HCT116 (cell line): ENCODE results near the gene CDNF. TPM values are rescaled to one million over a fixed set of nuclear protein-coding genes. Genes with fewer than 3 reads are reported as not detected.

Experiments
- ATAC-seq: fragments of 200-7000 bp; cut with Tn5 transposase; 2 replicates; pipeline ENCODE4 v1.9.1; 2020; ENCODE audit warnings: mild to moderate bottlenecking, moderate library complexity
- BruUV-seq: library from RNA; stranded (reverse); fragments of 400-500 nt; replicated peaks from 2 replicates; lab custom pipeline; 2021; lab: Mats Ljungman, UMichigan
- CTCF ChIA-PET: fragments of 300-600 bp; sonication (Branson Sonifier 250); formaldehyde crosslinking; loops from one replicate; lab custom pipeline; 2021; ENCODE audit warnings: antibody characterized with exemption; lab: Charles Lee
- POLR2A ChIA-PET: fragments of 300-600, 350-600 bp; sonication (Branson Sonifier 250); formaldehyde crosslinking; loops from one replicate; lab custom pipeline; 2021; ENCODE audit warnings: antibody characterized with exemption; lab: Charles Lee
- RAD21 ChIA-PET, 2 experiments: fragments of 300-600 bp; sonication (Branson Sonifier 250); formaldehyde crosslinking; loops; one replicate each; lab custom pipeline; 2023; ENCODE audit warnings: low total read pairs in 2 of 2; ENCODE audit not compliant: uncharacterized antibody in 2 of 2, unreplicated experiment in 2 of 2, low non-redundant PET in 1 of 2; lab: Charles Lee
- DNase-seq: peaks from one replicate; pipeline ENCODE4 v3.0.0-alpha.2; 2010; ENCODE audit warnings: low read depth, low spot score
- H2AFZ ChIP-seq: fragments of 200-600 bp; shearing (Covaris generic), sonication (generic); 2 replicates; pipeline ENCODE4 v1.6.1; 2017; ENCODE audit warnings: low read depth, mixed run types, mixed read lengths, antibody characterized with exemption, low read length; ENCODE audit not compliant: poor library complexity, severe bottlenecking
- H3K27ac ChIP-seq: 2 replicates; pipeline ENCODE4 v1.5.1; 2012; ENCODE audit warnings: low read depth, low read length
- H3K27me3 ChIP-seq: fragments of 200-600 bp; sonication (generic); 2 replicates; pipeline ENCODE4 v1.6.1; 2016; ENCODE audit warnings: mixed run types, low read length, mixed read lengths; ENCODE audit not compliant: insufficient read depth
- H3K36me3 ChIP-seq, 2 experiments: fragments of 200-500 bp in 1 of 2; fragments of 200-600 bp in 1 of 2; sonication (Bioruptor generic) in 1 of 2; sonication (generic) in 1 of 2; 2 replicates each; pipeline versions ENCODE4 v1.5.1 to v1.6.1; 2014 to 2016; ENCODE audit warnings: low read length in 2 of 2, inconsistent platforms in 1 of 2, mixed read lengths in 1 of 2, mixed run types in 1 of 2; ENCODE audit not compliant: insufficient read depth in 2 of 2, control insufficient read depth in 1 of 2
- H3K4me1 ChIP-seq, 2 experiments: fragments of 200-600 bp in 1 of 2; sonication (generic) in 1 of 2; 2 replicates each; pipeline versions ENCODE4 v1.5.1 to v1.6.1; 2012 to 2017; ENCODE audit warnings: low read length in 2 of 2, inconsistent platforms in 1 of 2, mild to moderate bottlenecking in 1 of 2, mixed read lengths in 1 of 2, mixed run types in 1 of 2, moderate library complexity in 1 of 2; ENCODE audit not compliant: insufficient read depth in 2 of 2, control insufficient read depth in 1 of 2
- H3K4me2 ChIP-seq: fragments of 200-600 bp; sonication (generic); 2 replicates; pipeline ENCODE4 v1.6.1; 2017; ENCODE audit warnings: mixed run types, low read length, mixed read lengths
- H3K4me3 ChIP-seq, 2 experiments: fragments of 200-600 bp in 1 of 2; sonication (generic) in 1 of 2; replicated peaks in 1 of 2; 2 replicates each; pipeline ENCODE4 v1.5.1; 2011 to 2016; ENCODE audit warnings: low read length in 2 of 2, control low read depth in 1 of 2, low read depth in 1 of 2, mild to moderate bottlenecking in 1 of 2, mixed read lengths in 1 of 2, mixed run types in 1 of 2
- H3K79me2 ChIP-seq: fragments of 200-600 bp; sonication (generic); 2 replicates; pipeline ENCODE4 v1.6.1; 2017; ENCODE audit warnings: mild to moderate bottlenecking, mixed run types, low read length, moderate library complexity, mixed read lengths; ENCODE audit not compliant: insufficient read depth
- H3K9ac ChIP-seq: fragments of 200-600 bp; sonication (generic); 2 replicates; pipeline ENCODE4 v1.6.1; 2016; ENCODE audit warnings: low read length, mixed read lengths
- H3K9me2 ChIP-seq: fragments of 200-600 bp; sonication (generic), shearing (Covaris generic); 2 replicates; pipeline ENCODE4 v1.6.1; 2017; ENCODE audit warnings: mixed run types, mild to moderate bottlenecking, moderate library complexity; ENCODE audit not compliant: insufficient read depth
- H3K9me3 ChIP-seq, 2 experiments: fragments of 200-500 bp in 1 of 2; fragments of 200-600 bp in 1 of 2; sonication (Bioruptor generic) in 1 of 2; sonication (generic) in 1 of 2; 2 replicates each; pipeline ENCODE4 v1.6.1; 2014 to 2017; ENCODE audit warnings: low read length in 2 of 2, mixed read lengths in 2 of 2, inconsistent platforms in 1 of 2, low read depth in 1 of 2, mild to moderate bottlenecking in 1 of 2, mixed run types in 1 of 2, moderate library complexity in 1 of 2; ENCODE audit not compliant: control insufficient read depth in 1 of 2, insufficient read depth in 1 of 2
- H4K20me1 ChIP-seq: fragments of 200-600 bp; sonication (generic), shearing (Covaris generic); 2 replicates; pipeline ENCODE4 v1.6.1; 2017; ENCODE audit warnings: mixed run types, mild to moderate bottlenecking, moderate library complexity; ENCODE audit not compliant: insufficient read depth
- CBX3 ChIP-seq: IDR thresholded peaks from 2 replicates; pipeline ENCODE4 v1.6.1; 2012; ENCODE audit warnings: low read depth
- CEBPB ChIP-seq: IDR thresholded peaks from 2 replicates; pipeline ENCODE4 v1.6.1; 2012; ENCODE audit warnings: low read depth
- EGR1 ChIP-seq: IDR thresholded peaks from 2 replicates; pipeline ENCODE4 v1.6.1; 2012; ENCODE audit warnings: low read depth
- ELF1 ChIP-seq: IDR thresholded peaks from 2 replicates; pipeline ENCODE4 v1.6.1; 2012; ENCODE audit warnings: low read depth, borderline replicate concordance
- EZH2phosphoT487 ChIP-seq: fragments of 200-600 bp; IDR thresholded peaks from 2 replicates; pipeline ENCODE4 v1.6.1; 2018; ENCODE audit warnings: antibody characterized with exemption, borderline replicate concordance
- JUND ChIP-seq: IDR thresholded peaks from 2 replicates; pipeline ENCODE4 v1.6.1; 2012
- MAX ChIP-seq: IDR thresholded peaks from 2 replicates; pipeline ENCODE4 v1.6.1; 2012
- POLR2A ChIP-seq: IDR thresholded peaks from 2 replicates; pipeline ENCODE4 v1.7.0; 2011; ENCODE audit warnings: borderline replicate concordance; ENCODE audit not compliant: insufficient read depth, insufficient read length; ENCODE audit errors: extremely low read depth
- POLR2AphosphoS5 ChIP-seq: IDR thresholded peaks from 2 replicates; pipeline ENCODE4 v1.6.1; 2011; ENCODE audit warnings: mild to moderate bottlenecking, low read depth, low read length, moderate library complexity
- RAD21 ChIP-seq: IDR thresholded peaks from 2 replicates; pipeline ENCODE4 v1.6.1; 2012; ENCODE audit warnings: low read depth, mild to moderate bottlenecking
- REST ChIP-seq: IDR thresholded peaks from 2 replicates; pipeline ENCODE4 v1.6.1; 2012; ENCODE audit warnings: low read depth
- SP1 ChIP-seq: IDR thresholded peaks from 2 replicates; pipeline ENCODE4 v1.6.1; 2012; ENCODE audit warnings: low read depth
- SRF ChIP-seq: IDR thresholded peaks from 2 replicates; pipeline ENCODE4 v1.6.1; 2012; ENCODE audit warnings: low read depth
- TCF7L2 ChIP-seq: IDR thresholded peaks from 2 replicates; pipeline ENCODE4 v1.7.0; 2011; ENCODE audit warnings: borderline replicate concordance, inconsistent platforms; ENCODE audit not compliant: insufficient read depth, insufficient read length; ENCODE audit errors: extremely low read depth
- YY1 ChIP-seq: IDR thresholded peaks from 2 replicates; pipeline ENCODE4 v1.6.1; 2011; ENCODE audit warnings: low read length, low read depth, moderate library complexity, mild to moderate bottlenecking; ENCODE audit not compliant: insufficient replicate concordance; ENCODE audit errors: extremely low read depth
- ZBTB33 ChIP-seq: IDR thresholded peaks from 2 replicates; pipeline ENCODE4 v1.6.1; 2011; ENCODE audit warnings: mild to moderate bottlenecking, low read length, moderate library complexity; ENCODE audit not compliant: insufficient replicate concordance; ENCODE audit errors: extremely low read depth
- ZFX ChIP-seq: fragments of 450-650 bp; IDR thresholded peaks from 2 replicates; pipeline ENCODE4 v1.6.1; 2017
- ZNF274 ChIP-seq: fragments of 200-500 bp; sonication (Bioruptor generic); IDR thresholded peaks from 2 replicates; pipeline ENCODE4 v1.6.1; 2014; ENCODE audit warnings: mild to moderate bottlenecking, low read depth, low read length, inconsistent platforms
- intact Hi-C: fragments of 100-400 bp; cut with micrococcal nuclease; formaldehyde crosslinking; loops from 2 replicates; pipeline ENCODE4 v1.10.0; 2022
- total RNA-seq: library from RNA; stranded (reverse); gene quantifications from one replicate; pipeline ENCODE4 v1.2.1, GENCODE V29; 2021; ENCODE audit not compliant: unreplicated experiment
- TF ChIP-seq, protein P1 (sequence below): IDR thresholded peaks from 2 replicates; pipeline ENCODE4 v1.6.1; 2012

CDNF gene
- total RNA-seq, 1 experiment from 2014 or later, result 1.1 TPM

DNA sequence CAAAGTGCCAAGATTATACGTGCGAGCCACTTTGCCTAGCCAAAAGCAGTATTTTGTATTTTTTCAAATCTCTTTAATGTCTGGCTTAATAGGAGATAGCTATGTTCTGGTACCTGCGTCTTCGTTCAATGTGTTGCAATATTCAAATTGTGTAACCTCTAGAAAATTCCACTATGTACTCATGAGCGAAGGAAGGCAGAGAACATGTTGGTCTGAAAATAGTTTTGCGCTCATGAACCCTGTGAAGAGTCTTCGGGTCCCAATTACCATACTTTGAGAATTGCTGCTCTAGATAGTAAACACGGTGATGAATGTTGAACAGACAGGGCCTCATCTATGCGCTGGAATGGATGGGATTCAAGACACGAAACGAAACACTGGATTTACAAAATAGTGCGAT lies 38.1 kb upstream of the CDNF start:
- intact Hi-C loops, result loop anchor here (5.0 kb wide), 2 partner anchors 39 to 231 kb away; partner anchors contain the start of genes CDNF, HSPA14 and MSANTD7
- H3K9me2 ChIP-seq, result no peaks in the 10 kb centered on the region
- H3K36me3 ChIP-seq, result peaks cover 0 to 4% of the 10 kb centered on the region in 2 experiments; a peak in 1 of 4 replicates
- H2AFZ ChIP-seq, result no peak overlapping the region
- no peak for TF ChIP-seq TCF7L2
- no peak for TF ChIP-seq CBX3
- TF ChIP-seq JUND, result no peak
- TF ChIP-seq SP1, result no peak
- TF ChIP-seq ZBTB33, result no peak
- TF ChIP-seq POLR2AphosphoS5, result no peak
- TF ChIP-seq ZFX, result no peak
- TF ChIP-seq ZNF274, result no peak
- TF ChIP-seq POLR2A, result no peak
- TF ChIP-seq, protein P1, sequence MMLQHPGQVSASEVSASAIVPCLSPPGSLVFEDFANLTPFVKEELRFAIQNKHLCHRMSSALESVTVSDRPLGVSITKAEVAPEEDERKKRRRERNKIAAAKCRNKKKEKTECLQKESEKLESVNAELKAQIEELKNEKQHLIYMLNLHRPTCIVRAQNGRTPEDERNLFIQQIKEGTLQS, result no peak
- no peak for TF ChIP-seq EGR1
- TF ChIP-seq YY1, result no peak
- no peak for TF ChIP-seq EZH2phosphoT487
- TF ChIP-seq CEBPB, result no peak
- no peak for TF ChIP-seq REST
- TF ChIP-seq RAD21, result no peak
- no peak for TF ChIP-seq SRF
- TF ChIP-seq MAX, result no peak
- TF ChIP-seq ELF1, result no peak
- no peak overlapping the region for H3K4me3 ChIP-seq
- H3K4me1 ChIP-seq, result peaks cover 9 to 24% of the 10 kb centered on the region in 2 experiments
- ChIA-PET POLR2A (no interaction called here), RAD21 (no interaction called here), CTCF (no interaction called here)
- no TSS peak for BruUV-seq
- no peak overlapping the region for H3K9ac ChIP-seq
- H3K9me3 ChIP-seq, result no peaks in the 10 kb centered on the region
- peaks cover 42% of the 10 kb centered on the region for H3K79me2 ChIP-seq
- H4K20me1 ChIP-seq, result no peaks in the 10 kb centered on the region
- no peak overlapping the region for H3K27ac ChIP-seq
- no peak for ATAC-seq
- H3K27me3 ChIP-seq, result no peaks in the 10 kb centered on the region
- no peak for DNase-seq
- no peak overlapping the region for H3K4me2 ChIP-seq
